KOPT-K1 (cell line): Measurements from ENCODE around the gene INHBE.
A peak's percentile ranks its signal among the peaks of the same experiment; 100 is the strongest.
"Not testable (repeated sequence)": the region's sequence is repeated elsewhere in the genome, so short reads cannot be mapped to it uniquely, and the experiment has no call there.

Source experiments
- H3K27ac ChIP-seq: fragments of 200-600 bp; sonication (generic); 2 replicates; pipeline ENCODE4 v1.5.1; 2016; ENCODE audit warnings: antibody characterized with exemption, mild to moderate bottlenecking, low read depth, low read length; ENCODE audit not compliant: poor library complexity, severe bottlenecking
- H3K36me3 ChIP-seq: fragments of 200-600 bp; sonication (generic); 2 replicates; pipeline ENCODE4 v1.5.1; 2017; ENCODE audit warnings: antibody characterized with exemption, mild to moderate bottlenecking, low read length, moderate library complexity; ENCODE audit not compliant: insufficient read depth
- H3K9me3 ChIP-seq: fragments of 200-600 bp; sonication (generic); 2 replicates; pipeline ENCODE4 v1.5.1; 2017; ENCODE audit warnings: antibody characterized with exemption, low read length, mild to moderate bottlenecking; ENCODE audit not compliant: insufficient read depth, poor library complexity, severe bottlenecking

INHBE gene, protein sequence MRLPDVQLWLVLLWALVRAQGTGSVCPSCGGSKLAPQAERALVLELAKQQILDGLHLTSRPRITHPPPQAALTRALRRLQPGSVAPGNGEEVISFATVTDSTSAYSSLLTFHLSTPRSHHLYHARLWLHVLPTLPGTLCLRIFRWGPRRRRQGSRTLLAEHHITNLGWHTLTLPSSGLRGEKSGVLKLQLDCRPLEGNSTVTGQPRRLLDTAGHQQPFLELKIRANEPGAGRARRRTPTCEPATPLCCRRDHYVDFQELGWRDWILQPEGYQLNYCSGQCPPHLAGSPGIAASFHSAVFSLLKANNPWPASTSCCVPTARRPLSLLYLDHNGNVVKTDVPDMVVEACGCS

DNA sequence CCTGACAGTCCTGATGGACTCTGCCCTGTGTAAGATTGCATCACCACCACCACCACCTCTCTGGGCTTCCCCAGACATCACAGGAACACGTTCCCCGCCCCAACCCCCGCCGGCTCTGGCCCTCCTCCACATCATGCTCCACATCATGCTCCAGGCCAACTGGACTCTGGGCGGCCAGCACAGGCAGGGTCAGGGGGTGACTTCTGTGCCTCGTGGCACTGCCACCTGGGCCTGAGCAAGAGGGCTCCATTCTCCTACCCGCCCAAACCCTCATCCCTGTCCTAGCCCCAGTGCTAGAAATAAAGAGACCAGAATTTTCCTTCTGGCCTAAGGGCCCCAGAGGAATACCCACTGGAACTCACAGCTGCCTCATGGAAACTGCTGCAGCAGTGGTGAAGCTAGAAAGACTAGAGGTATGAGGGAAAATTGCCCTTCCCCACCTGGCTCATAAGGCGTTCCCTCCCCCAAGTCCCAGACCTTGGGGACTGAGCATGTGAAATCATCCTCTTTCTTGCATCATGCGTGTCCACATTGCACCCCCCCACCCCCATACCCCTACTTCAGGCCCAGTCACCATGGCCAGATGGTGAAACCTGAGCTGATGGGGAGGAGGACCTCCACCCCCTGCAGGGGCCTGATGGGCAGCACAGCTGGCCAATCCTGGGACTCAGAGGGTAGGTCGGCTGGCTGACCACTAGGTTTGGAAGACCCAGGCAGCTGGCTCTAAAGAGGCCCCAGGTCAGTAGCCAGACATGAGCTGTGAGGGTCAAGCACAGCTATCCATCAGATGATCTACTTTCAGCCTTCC is at the start of gene INHBE:
Gene INHBE, plus strand, starts transcription at position 742 of the 808 bp plus-strand sequence. CDS start 230 bp downstream, outside the sequence.
- Histone ChIP-seq H3K27ac (no peak within 1 kb of the TSS), H3K9me3 (no peaks in the 10 kb centered on the region), H3K36me3 (no peaks in the 10 kb centered on the region)

DNA sequence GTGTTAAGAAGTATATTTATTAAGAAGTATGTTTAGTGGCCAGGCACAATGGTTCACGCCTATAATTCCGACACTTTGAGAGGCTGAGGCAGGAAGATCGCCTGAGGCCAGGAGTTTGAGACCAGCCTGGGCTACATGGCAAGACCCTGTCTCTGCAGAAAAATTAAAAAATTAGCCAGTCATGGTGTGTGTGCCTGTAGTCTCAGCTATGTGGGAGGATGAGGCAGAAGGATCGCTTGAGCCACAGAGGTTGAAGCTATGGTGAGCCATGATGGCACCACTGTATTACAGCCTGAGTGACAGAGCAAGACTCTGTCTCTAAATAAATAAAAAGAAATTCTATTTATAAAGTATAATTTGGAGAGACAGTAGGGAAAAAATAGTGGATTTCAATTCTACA is 44.6 kb upstream of the INHBE start:
- H3K36me3 ChIP-seq, result peaks cover 9% of the 10 kb centered on the region
- H3K27ac ChIP-seq, result no peak overlapping the region
- H3K9me3 ChIP-seq, result no peaks in the 10 kb centered on the region

DNA sequence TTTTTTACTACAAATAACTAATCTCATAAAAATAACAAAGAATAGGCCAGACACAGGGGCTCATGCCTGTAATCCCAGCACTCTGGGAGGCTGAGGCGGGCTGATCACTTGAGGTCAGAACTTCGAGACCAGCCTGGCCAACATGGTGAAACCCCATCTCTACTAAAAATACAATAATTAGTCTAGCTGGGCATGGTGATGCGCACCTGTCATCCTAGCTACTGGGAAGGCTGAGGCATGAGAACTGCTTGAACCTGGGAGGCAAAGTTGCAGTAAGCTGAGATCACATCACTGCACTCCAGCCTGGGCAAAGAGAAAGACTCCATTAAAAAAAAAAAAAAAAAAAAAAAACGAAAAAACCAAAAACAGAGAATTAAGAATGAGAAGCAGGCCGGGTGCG is 40.9 kb upstream of the INHBE start:
- H3K36me3 ChIP-seq, result peaks cover 16% of the 10 kb centered on the region
- H3K27ac ChIP-seq, H3K9me3 ChIP-seq: not testable (repeated sequence)

DNA sequence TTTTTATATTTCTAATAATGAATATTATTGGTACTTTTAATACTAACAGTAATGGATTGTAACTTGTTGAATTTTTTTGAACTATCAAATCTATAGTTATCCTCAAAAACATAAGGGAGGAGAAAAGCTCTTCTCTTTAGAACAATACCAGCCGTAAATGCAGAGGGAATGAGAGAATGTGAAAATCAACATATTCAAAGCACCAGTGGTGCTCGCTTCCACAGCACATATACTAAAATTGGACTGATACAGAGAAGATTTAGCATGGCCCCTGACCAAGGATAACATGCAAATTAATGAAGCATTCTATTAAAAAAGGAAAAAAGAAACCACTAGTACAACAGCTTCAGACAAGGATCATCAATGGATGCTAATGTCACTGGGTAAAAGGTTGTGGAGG is 40.0 kb upstream of the INHBE start:
- peaks cover 16% of the 10 kb centered on the region for H3K36me3 ChIP-seq
- no peak overlapping the region for H3K27ac ChIP-seq
- H3K9me3 ChIP-seq, result no peaks in the 10 kb centered on the region

DNA sequence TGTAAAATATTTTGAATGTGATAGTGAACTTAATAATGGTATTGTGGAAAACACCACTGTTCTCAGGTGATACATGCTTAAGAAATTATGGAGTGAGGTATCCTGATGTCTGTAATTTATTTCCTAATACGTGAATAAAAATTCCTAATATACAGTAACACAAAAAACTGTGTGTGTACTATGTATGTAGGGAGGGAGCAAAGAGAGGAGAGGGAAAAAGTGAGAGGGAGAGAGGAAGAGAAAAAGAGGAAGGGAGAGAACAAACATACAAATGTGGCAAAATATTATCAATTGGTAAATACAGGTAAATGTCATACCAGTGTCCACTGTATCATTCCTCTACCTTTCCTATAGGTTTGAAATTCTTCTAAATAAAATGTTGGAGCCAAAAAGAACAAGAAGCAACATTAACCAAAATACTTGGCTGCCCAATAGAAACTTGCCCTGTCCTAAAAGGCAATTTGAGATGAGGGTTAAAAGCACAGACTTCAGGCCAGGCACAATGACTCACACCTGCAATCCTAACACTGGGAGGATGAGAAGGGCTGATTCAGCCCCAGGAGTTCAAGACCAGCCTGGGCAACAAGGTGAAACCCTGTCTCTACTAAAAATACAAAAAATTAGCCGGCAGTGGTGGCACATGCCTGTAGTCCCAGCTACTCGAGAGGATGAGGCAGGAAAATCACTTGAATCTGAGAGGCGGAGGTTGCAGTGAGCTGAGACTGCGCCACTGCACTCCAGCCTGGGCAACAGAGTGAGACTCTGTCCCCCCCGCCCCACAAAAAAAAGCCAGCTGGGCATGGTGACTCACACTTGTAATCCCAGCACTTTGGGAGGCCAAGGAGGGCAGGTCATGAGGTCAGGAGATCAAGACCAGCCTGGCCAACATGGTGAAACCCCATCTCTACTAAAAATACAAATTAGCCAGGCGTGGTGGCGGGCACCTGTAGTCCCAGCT is 38.8 kb upstream of the INHBE start:
- H3K27ac ChIP-seq, result no peak overlapping the region
- H3K9me3 ChIP-seq, result no peaks in the 10 kb centered on the region
- H3K36me3 ChIP-seq, result peaks cover 26% of the 10 kb centered on the region

DNA sequence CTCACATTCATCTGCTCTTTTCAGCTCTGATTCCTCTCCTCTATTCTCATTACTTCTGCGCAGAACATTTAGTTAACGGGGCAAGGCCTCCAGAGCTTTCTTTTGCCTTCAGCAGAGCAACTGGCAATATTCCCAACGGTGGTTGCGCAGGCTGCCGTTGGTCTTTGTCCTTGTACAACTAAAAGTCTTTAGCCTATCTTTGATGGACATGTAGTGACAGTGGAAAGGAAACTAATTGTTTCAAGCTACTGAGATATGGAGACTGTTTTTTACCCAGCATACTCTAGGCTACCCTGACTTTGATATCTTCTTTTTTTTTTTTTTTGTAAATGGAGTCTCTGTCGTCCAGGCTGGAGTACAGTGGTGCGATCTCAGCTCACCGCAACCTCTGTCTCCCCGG is 36.9 kb upstream of the INHBE start:
- Histone ChIP-seq H3K36me3 (peaks cover 35% of the 10 kb centered on the region), H3K27ac (no peak overlapping the region), H3K9me3 (no peaks in the 10 kb centered on the region)

DNA sequence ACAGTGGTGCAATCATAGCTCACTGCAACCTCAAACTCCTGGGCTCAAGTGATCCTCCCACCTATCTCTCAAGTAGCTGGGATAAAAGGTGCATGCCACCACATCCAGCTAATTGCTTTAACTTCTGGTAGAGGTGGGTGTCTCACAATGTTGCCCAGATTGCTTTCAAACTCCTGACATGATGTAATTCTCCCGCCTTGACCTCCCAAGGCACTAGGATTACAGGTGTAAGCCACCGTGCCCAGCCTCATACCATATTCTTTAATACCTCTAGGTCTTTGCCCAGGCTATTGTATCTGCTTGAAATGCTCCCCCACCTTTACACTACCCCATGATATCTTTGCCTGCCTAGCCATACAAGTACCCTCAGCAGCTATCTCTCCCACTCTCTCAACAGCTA is 35.6 kb upstream of the INHBE start:
- H3K36me3 ChIP-seq, result peaks cover 43% of the 10 kb centered on the region
- no peaks in the 10 kb centered on the region for H3K9me3 ChIP-seq

DNA sequence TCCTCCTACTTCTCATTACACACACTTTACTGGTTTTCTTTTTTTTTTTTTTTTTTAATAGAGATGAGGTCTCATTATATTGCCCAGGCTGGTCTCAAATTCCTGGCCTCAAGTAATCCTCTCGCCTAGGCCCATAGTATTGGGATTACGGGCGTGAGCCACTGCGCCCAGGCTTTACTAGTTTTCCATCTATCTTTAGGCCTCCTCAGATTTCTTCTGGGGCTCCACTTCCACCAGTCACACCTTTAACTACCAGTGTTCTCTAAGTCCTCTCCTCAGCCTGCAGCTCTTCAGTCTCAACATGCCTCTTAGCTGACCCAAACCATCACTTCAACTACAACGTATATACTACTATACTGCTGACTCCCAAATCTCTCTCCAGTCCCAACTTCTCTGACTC is 34.6 kb upstream of the INHBE start:
- H3K36me3 ChIP-seq, result peaks cover 47% of the 10 kb centered on the region

More for the DNA sequence above, 35.6 kb upstream of the INHBE start:
- no peak overlapping the region for H3K27ac ChIP-seq

DNA sequence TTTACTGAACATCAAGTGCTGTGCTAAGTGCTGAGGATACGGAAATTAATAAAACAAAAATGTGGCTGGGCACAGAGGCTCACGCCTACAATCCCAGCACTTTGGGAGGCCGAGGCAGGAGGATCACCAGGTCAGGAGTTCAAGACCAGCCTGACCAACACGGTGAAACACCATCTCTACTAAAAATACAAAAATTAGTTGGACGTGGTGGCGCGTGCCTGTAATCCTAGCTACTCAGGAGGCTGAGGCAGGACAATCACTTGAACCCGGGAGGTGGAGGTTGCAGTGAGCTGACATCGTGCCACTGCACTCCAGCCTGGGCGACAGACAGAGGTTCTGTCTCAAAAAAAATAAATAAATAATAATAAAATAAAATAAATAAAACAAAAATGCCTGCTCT is 28.2 kb upstream of the INHBE start:
- H3K36me3 ChIP-seq, result peaks cover 31% of the 10 kb centered on the region
- not testable (repeated sequence) for H3K27ac ChIP-seq, H3K9me3 ChIP-seq

More for the DNA sequence above, 34.6 kb upstream of the INHBE start:
- Histone ChIP-seq H3K27ac (no peak overlapping the region), H3K9me3 (no peaks in the 10 kb centered on the region)

DNA sequence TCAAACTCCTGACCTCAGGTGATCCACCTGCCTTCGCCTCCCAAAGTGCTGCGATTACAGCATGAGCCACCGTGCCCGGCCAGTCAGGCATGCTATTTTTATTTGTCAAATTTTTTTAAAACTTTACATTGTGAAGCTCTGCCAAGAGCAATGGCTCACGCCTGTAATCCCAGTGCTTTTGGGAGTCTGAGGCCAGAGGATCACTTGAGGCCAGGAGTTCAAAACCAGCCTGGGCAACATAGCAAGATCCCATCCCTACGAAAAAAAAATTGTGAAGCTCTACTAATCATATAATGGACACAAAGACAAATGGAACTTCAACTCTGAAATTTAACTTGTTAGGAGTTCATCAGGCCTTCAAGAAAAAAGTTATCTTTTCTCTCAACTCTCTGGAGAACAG is 26.1 kb upstream of the INHBE start:
- Histone ChIP-seq H3K36me3 (peaks cover 16% of the 10 kb centered on the region), H3K9me3 (no peaks in the 10 kb centered on the region), H3K27ac (peak overlapping the region; percentile 74)

DNA sequence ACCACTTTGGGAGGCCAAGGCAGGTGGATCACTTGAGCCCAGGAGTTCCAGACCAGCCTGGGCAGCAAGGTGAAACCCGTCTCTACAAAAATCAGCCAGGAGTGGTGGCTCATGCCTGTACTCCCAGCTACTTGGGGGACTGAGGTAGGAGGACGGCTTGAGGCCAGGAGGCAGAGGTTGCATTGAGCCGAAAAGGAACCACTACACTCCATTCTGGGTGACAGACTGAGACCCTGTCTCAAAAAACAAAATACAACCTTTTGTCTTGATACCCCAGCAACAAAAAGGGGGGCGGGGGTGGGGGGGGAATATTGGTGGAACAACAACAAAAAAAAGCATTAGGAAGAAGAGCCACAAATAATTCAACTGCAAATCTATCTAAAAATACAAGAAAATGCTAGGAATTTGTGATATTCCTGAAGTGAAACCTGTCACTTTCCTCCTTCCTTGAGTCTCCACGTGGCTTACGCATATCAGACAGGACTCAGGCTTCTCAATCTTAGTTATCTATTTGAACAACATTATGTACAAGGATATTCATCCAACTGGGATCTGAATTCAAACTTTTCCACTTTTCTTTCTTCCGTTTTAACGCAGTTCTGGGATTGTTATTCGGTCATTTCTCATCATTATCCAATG is 25.5 kb upstream of the INHBE start:
- Histone ChIP-seq H3K27ac (peak overlapping the region; percentile 74), H3K36me3 (peaks cover 9% of the 10 kb centered on the region), H3K9me3 (no peaks in the 10 kb centered on the region)

DNA sequence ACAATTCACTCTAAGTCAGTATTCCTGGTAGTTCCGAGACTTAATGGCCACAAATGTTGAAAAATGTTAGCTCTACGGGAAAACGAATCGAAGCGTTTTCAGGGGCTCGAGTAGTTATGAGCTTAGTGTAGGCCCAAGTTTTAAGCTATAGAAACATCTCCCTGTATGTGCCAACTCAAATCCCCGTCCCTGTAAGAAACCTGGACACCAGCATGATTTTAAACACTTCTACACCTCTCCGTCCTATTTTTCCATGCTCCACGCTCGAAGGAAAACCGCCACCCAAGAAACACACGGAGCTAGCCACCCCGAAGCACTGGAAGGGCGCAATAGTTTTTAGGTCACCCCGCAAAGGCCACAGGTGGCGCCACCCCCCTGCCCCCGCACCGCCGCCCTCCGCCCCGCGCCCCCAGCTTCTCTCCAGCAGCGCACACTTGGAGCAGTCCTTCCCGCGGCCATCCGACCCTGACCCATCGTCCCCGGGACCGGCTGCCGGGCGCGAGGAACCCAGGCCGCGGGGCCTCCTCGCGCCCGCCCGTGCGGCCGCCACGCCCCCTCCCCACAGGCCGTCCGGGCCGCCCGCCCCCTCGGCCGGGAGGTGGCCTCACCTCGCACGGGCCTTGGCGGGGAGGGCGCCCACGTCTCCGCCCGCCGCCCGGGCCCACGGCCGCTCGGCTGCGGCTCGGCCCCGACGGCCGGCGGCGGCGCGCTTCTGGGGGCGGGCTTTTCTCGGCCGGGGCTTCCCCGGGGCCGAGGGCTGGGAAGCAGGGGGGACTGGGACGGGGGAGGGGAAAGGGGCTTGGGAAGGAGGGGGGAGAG is 24.8 kb upstream of the INHBE start:
- Histone ChIP-seq H3K9me3 (no peaks in the 10 kb centered on the region), H3K36me3 (peaks cover 8% of the 10 kb centered on the region), H3K27ac (peak overlapping the region; percentile 74)

DNA sequence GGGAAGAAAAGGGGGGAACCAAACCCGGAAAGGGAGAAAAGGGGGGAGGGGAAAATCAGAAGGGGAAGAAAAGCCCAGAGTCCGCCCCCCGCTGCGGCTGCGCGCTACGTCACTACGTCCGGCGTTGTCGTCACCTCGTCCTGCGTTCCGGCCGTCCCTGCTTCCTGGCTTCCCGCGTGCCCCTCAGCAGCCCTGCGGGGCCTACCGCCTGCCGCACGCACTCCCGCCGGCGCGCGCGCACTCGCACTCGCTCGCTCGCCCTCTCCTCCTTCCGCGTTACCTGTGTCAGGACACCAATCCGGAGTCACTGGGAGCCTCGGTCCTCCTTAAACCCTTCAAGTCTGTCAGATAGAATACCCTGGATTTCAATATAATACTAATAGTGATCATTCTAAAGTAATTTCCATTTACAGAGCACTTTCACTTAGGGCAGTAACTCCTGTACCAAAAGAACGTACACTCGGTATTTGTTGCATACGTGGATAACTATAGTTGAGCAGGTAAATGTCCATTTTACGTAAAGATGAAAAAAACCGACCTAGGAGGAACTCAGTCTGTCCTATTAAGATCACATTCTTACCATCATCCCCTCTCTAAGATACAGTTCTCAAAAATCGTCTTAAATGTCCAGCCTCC is 24.1 kb upstream of the INHBE start, which contains the start of gene R3HDM2:
Gene R3HDM2, minus strand, starts transcription at position 113 of the 636 bp plus-strand sequence. CDS start 120,615 bp downstream, outside the sequence.
- H3K36me3 ChIP-seq, result 0 out of 2 replicates have a peak, but pooled peaks cover under 1% of the 10 kb centered on the region
- no peaks in the 10 kb centered on the region for H3K9me3 ChIP-seq
- H3K27ac ChIP-seq, result peak within 1 kb of the TSS; percentile 74
